AG04449 (cell line): ENCODE results near the gene PUS7.
"Not testable (repeated sequence)": the region's sequence is repeated elsewhere in the genome, so short reads cannot be mapped to it uniquely, and the experiment has no call there.

Experiments used
- CTCF ChIA-PET: fragments of 350-600 bp; formaldehyde crosslinking; extraction: SDS; loops from one replicate; lab custom pipeline; 2021; ENCODE audit warnings: antibody characterized with exemption; lab: Yijun Ruan, JAX
- POLR2A ChIA-PET: fragments of 400-600, 350-600 bp; formaldehyde crosslinking; extraction: SDS; loops from one replicate; lab custom pipeline; 2020; ENCODE audit warnings: antibody characterized with exemption, inconsistent platforms; lab: Yijun Ruan, JAX
- DNase-seq: peaks from one replicate; pipeline ENCODE4 v3.0.0-alpha.2; 2010; ENCODE audit warnings: low read depth, low spot score
- H3K4me3 ChIP-seq: 2 replicates; pipeline ENCODE4 v1.5.1; 2011; ENCODE audit warnings: low read depth, mild to moderate bottlenecking, control low read depth, low read length
- CTCF ChIP-seq: IDR thresholded peaks from one replicate; pipeline ENCODE4 v1.5.1; 2011; ENCODE audit warnings: mild to moderate bottlenecking, moderate library complexity, low read length, control low read depth, inconsistent platforms; ENCODE audit not compliant: insufficient read depth; ENCODE audit errors: missing control alignments

Gene PUS7

GRCh38 chr7:105524840-105525239 lies 2.8 kb upstream of the PUS7 start:
- CTCF ChIA-PET = no interaction called here
- DNase-seq = no peak
- POLR2A ChIA-PET = no interaction called here
- TF ChIP-seq CTCF = no peak
- H3K4me3 ChIP-seq = no peak overlapping the region

- ChIA-PET POLR2A (interaction anchor here (0.6 kb wide), 1 partner anchor 15 kb away, joined by 3 read pairs; no protein-coding TSS in a partner anchor), CTCF (interaction anchor here (1.2 to 2.3 kb wide), 2 partner anchors 8 to 126 kb away, joined by 3 to 17 read pairs; partner anchors contain the start of gene RINT1)
- not testable (repeated sequence) for H3K4me3 ChIP-seq, DNase-seq
Observed at GRCh38 chr7:105524423-105524822, 2.4 kb upstream of the PUS7 start.

- no peak for DNase-seq
- POLR2A ChIA-PET = no interaction called here
- H3K4me3 ChIP-seq = peak overlapping the region; percentile 90
- no peak for TF ChIP-seq CTCF
- CTCF ChIA-PET = interaction anchor here (1.2 to 3.0 kb wide), 2 partner anchors 11 to 24 kb away, joined by 3 to 16 read pairs; partner anchors contain the start of gene RINT1
Observed at GRCh38 chr7:105521027-105521716, 899 bp downstream of the PUS7 start.

- H3K4me3 ChIP-seq, DNase-seq, POLR2A ChIA-PET: not testable (repeated sequence)
- CTCF ChIA-PET = interaction anchor here (1.2 to 3.0 kb wide), 2 partner anchors 12 to 23 kb away, joined by 3 to 16 read pairs; partner anchors contain the start of gene RINT1
Observed at GRCh38 chr7:105520620-105521019, 1.5 kb downstream of the PUS7 start.

GRCh38 chr7:105519353-105519752 lies 2.7 kb downstream of the PUS7 start:
- TF ChIP-seq CTCF = no peak
- CTCF ChIA-PET = interaction anchor here (0.9 to 3.0 kb wide), 3 partner anchors 13 to 20 kb away, joined by 3 to 16 read pairs (median 5); partner anchors contain the start of gene RINT1
- no peak overlapping the region for H3K4me3 ChIP-seq
- DNase-seq = no peak
- POLR2A ChIA-PET = no interaction called here

- DNase-seq, H3K4me3 ChIP-seq, POLR2A ChIA-PET: not testable (repeated sequence)
- CTCF ChIA-PET = interaction anchor here (1.4 kb wide), 1 partner anchor 16 kb away, joined by 6 read pairs; the partner anchor contains the start of gene RINT1
Observed at GRCh38 chr7:105515610-105516009, 6.5 kb downstream of the PUS7 start.

- ChIA-PET CTCF (interaction anchor here (1.6 kb wide), 1 partner anchor 11 kb away, joined by 4 read pairs; no protein-coding TSS in a partner anchor), POLR2A (no interaction called here)
- no peak for DNase-seq
- H3K4me3 ChIP-seq = no peak overlapping the region
- no peak for TF ChIP-seq CTCF
Observed at GRCh38 chr7:105512926-105513526, 9.0 kb downstream of the PUS7 start.
